DMS79 (cell line): ENCODE data around the gene MDFI.

Experiments
- DNase-seq: peaks from one replicate; lab custom pipeline; 2025; lab: John Stamatoyannopoulos, UW

MDFI gene

DNA sequence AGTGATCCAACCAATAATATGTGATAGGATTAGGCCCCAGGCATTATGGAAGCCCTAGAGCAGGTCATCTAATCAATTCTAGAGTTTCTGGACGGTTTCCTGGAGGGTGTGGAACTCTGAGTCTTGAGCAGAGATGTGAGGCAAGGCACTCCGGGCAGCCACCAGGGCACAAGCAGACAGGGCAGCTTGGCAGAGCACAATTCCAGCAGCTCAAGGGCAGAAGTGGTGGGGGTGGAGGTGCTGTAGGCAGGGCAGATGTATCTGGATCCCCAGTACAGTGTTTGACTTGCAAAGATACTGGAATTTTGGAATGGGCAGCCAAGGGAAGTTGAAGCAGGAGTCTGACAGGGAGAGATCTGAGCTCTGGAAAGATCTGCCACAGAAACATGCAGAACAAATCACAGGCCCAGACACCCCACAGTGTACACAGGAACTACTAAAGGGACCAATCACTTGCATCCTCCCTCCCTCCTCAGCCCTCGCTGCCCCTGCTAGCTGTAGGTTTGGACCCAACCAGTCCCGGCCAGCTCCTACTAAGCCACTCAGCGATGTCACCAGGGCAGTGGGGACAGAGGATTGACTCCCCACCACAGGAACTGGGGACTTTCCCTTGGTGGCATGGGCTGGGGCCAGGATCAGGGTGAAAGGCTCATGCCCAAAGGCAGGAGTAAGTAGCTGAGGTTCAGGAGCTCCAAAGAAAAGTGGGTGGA lies 50.1 kb downstream of the MDFI start:
- DNase-seq: no peak

DNA sequence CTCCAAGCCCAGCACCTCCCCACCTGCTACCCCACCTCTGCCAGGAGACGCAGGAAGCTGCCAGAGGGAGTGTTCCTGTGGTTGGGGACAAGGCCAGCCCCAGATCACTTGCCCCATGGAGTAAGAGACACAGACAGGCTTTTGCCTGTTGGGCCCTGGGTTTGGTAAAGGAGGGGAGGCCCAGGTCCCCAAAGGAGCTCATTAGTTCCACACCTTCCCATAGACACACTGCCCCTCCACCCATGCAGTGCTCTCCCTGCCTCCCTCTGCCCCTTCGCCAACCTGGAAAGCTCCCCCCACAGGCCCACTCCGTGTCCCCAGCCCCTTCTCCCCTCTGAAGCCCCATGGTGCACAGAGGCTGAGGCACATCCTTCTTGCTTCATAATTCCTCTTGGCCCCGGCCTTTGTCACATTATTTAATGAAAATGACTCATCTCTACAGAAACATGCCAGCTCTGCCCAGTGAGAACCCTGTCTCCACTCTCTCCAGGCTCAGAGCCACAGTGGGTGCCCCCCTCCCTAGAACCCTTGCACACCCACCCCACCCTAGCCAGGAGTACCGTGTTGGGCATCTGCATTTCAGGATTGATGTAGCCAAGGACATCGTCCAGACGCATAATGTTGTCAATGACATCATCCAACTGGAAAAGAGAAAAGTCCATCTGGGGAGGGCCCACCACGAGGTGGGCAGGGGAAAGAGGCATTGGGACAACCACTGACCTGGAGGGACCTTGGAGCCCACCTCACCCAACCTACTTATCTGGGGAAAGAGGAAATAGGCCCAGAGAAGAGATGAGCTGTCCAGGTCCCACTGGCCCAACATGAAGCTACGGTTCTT lies 51.1 kb downstream of the MDFI start:
- DNase-seq: no peak

DNA sequence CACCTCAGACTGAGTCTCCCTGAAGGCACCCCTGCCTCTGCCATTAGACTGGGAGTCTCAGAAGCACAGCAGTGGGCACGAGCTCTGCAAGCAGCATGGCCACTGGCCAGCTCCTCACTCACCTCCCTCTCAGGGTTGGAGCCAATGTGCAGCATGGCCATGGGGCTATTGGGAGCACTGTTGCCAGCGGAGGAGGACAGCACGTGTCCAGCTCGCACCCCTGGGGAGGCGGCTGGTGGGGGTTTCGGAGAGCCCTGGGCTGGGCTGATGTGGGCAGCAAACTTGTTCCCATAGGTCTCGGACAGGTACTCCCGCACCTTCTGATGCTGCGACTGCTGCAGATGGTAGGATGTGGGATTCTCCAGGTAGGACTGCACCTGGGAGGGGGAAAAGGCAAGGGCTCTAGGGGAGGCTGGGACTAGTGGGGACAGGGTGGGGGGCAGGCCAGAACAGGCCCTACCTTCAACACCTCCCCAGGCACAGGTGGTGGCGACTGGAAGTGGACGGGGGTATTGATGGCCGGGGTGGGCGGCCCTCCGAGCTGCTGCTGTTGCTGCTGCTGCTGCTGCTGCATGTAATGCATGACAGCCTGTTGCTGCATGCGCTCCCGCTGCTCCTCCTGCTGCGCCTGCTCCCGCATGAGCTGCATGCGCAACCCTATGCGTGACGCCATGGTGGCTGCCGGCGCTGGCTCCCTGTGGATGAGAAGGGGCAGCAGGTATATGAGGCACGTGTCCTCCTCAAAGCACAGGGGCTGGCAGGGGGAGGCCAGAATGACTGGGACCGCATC lies 52.5 kb downstream of the MDFI start:
- no peak for DNase-seq

DNA sequence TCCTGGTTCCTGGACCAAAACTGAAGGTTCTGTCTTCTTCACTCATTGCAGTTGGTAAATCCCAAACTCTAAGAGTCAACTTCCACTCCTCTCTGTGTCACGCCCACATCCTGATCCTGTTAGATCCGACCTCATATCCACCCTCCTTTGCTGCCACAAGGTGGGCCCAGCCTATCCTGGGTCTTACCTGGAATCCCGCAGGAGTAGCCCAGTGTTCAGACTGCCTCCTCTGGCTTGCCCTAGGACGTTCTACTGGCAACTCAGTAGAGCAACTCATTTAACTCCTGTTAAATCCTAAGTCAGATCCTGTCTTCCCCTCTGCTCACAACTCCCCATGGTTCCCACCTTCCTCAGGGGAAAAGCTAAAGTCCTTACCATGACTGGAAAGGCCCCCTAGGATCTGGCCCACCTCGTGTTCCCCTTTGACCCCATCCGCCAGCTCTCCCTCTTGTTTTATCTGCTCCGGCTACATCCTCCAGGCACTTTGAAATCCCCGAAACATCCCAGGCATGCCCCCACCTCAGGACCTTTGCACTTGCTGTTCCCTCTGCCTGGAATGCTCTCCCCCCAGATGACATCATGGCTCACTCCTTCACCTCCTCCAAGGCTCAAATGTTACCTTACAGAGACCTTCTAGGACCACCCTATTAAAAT lies 53.3 kb downstream of the MDFI start:
- no peak for DNase-seq

DNA sequence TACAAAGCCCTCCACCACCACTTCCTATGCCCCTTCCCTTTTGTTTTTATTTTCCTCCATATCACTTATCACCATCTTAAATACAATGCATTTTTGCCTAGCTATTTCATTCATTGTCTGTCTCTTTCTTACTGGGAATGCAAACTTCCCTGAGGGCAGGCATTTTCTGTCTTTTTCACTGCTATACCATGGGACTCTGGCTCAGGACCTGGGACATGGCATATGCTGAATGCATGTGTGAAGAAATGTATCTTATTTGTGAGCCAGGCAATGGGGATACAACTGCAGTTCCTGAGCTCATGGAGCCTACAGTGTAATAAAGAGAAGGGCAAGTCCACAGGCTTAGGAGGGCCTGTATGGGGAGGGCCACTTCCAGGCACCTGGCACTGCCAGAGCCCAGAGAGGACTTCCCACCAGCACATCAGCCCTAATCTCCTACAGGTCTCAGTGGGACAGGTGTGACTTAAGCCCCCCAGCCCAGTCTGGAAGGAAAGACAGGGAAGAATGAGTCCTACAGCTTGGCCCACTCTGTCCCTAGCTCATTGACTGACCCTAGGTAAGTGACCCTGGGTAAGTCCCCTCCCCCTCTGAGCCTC lies 53.9 kb downstream of the MDFI start:
- DNase-seq: no peak

DNA sequence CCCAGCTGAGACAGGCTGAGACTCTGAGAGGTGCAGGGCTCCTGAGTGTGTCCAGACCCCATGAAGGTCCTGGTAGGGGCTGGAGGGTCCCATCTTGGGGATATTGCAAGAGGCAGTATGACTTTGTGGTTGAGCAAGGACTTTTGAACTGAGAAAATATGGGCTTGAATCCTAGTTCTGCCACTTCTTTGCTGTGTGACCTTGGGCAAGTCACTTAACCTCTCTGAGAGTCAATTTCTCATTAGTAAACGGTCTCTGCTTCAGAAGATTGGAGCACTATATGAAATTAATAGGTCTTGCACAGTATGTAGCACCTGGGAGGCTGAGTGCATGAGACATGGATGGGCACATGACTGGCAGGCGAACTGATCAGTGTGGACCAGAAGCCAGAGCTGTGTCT lies 54.5 kb downstream of the MDFI start:
- no peak for DNase-seq

DNA sequence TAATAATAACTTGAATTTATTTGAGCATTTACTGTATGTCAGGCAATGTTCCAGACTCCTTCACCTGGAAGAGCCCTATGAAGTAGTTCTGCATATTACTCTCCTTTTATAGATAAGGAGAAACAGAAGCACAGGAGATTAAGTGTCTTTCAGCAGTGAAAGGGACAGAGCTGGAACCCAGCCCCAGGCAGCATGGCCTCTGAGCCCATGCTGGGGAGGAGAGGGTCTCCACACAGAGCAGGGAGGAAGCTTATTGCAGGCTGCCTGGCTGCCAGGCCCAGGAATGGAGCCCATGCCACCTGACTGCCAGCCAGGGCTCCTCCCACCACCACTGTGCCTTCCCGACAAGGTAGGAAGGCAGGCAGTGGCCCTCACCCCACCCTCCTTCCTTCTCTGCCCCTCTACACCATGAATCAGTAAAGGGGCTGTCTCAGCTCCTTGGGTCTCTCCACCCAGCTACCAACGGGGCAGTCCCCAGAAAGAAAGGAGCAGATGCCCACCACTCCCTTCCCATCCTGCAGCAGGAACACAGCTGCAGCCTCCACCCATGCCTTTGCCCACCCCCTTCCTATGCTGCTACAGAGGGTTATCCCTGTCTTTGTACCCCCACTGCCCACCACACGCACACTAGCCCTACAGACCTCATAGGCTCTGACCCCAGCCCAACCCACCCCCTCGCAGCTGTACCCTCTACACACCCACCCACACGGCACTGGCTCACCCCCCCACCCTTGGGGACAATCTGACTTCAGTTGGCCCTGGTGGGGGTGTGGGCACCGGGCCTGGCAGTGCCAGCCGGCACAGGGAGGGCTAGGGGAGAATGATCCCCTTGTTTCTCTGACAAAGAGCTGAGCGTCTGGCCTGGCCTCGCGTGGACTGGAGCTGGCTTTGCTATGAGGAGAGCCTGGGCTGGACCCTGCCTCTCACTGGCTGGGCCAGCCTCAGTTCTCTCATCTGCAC lies 55.3 kb downstream of the MDFI start:
- no peak for DNase-seq

DNA sequence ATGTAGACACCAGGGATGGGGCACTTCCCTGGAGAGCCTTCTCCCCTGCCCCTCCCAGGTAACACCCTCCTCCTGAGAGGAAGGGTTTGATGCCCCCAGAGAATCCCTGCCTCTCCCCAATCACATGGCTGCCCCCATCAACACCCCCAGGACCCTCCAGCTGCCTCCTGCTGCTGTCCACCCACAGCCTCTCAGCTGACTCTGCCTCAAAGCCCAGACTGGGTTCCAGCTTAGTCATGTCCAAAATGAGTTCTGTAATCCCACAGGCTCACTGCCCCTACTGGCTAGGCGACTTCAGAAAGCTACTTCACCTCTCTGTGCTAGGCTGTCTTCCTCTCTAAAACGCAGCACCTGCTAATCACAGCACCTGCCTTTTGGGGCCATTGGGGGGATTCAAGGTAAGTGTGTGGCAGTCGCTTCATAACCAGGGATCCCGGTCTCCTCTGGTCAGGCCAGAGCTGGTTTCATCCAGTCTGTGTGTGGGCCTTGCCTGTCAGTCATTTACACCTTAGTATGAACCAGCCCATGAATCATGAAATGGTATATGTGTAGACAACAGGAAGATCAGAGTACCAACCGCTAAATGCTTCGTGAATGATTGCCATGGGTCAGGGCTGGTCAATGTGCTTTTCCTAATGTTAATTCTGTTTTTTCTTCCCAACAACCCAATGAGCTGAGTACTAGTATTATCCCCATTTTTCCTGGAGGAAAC lies 56.7 kb downstream of the MDFI start:
- no peak for DNase-seq

DNA sequence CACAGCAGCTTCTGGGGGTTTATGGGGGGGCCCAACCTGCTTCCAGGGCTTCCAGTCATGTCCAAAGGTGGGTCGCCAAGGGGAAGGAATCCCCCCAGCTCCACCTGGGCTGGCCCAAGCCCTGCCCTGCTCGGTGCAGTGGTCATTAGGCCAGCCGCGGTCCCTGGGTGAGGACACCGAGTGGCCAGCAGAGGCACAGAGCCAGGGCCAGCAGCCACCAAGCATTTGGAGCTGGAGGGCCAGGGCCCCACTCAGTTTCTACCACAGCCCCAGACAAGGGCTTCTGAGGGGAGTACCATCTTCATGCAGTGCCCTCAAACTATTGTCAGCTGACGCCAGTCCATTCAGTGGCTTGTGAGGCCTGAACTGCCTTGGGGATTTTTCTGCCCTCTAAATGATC lies 57.6 kb downstream of the MDFI start:
- DNase-seq: no peak

DNA sequence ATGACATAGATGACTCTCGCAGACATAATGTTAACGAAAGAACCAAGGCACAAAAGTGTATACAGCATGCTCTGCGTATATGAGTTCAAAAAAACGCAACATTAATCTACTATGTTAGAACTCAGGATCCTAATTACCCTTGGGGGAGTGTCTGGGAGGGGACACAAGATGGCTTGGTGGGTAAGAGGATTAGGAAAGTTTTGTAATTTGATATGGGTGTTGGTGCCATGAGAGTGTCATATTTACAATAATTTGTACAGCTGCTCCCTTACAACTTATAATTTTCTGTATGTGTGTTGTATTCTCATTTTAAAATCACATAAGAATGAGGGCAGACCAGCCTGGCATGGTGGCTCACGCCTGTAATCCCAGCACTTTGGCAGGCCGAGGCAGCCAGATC lies 58.5 kb downstream of the MDFI start:
- no peak for DNase-seq

DNA sequence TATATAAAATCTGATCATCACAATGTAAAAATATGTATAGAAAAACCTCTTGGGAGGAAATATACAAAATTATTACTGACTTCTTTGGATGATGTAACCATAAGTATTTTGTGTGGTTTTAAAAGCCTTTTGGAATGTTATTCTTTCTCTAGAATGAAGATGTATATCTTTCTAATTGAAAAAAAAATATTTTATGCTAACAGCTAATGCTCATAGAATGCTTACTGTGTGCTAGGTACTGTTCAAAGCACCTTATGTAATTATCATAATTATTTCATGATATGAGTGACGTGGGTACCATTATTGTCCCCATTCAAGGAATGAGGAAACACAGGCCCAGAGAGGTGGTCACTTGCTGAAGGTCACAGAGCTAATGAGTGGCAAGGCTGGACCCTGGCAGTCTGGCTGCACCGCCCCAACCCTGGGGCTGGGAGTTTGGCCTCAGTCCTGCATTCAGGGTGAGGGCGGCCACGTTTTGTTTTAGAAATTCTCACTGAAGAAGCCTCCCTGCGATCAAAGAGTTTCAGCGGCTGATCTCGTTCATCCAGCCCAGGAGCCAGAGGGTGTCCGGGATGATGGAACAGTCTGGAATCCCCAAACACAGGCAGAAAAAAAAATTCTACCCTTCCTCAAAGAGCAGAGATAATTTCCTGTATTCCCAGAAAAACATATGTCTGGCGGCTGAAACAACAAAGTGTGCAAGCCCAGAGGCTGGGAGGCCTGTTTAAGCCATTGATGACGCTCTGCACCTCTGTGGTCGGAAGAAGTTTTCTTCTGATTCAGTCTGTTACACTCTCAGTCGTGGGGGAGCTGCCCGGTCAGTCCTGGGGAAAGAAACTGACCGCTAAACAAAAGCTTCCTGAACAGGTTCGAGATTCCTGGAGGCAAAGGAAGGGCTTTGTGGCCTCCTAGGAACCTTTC lies 59.9 kb downstream of the MDFI start:
- no peak for DNase-seq

DNA sequence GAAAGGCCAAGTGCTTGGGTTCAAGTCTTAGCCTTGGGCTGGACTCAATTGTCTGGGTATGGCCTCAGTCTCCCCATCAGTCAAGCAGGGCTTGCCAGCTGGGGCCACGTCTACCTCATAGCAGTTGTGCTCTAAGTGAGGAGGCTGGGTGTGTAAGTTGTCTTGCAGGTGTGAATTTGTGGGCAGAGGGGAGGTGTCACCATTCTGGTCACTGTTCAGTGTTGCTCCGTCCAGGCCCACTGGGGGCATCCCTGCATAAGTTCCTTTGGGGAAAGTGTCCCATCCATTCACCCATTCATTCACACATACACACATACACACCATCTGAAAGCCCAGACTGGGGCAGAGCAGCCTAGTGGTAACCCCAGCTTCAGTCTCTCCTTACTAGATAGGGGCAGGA lies 60.8 kb downstream of the MDFI start:
- DNase-seq: no peak

DNA sequence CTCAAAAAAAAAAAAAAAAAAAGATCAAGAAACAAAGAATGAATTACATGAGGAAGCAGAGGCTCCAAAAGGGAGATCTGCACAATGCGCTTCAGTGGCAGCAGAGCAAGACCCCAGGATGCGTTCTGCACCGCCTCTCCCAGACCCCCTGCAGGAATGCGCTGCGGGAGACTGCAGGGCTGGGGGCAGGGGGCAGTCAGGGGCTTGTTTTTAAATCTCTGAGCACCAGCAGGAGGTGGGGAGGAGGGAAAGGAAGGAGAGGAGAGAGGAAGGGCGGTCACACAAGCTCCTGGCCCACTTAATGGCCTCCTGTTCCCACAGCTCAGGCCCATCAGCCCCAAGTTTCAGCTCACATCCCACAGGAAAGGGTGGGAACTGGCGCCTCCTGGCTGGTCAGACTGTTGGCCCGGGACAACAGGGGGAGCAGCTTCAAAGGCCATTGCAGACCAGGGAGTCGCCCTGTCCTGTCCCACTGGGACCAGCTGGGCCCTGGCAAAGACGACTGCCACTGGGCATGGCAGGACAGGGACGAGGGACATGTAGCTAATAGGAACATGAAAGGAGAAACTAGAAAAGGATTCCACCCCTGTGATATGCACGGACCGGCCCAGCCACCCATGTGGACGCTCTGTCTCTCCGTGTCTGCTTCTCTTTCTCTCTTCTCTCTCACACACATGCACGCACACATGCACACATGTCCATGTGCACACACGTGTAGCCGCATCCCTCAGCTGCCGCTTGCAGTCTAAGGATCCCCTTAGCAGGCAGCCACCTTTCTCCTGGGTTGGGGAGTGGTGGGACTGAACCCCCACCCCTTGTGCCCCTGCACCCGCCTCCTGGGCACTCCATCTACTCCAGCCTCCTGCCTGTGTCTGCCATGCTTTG lies 62.4 kb downstream of the MDFI start:
- no peak for DNase-seq

DNA sequence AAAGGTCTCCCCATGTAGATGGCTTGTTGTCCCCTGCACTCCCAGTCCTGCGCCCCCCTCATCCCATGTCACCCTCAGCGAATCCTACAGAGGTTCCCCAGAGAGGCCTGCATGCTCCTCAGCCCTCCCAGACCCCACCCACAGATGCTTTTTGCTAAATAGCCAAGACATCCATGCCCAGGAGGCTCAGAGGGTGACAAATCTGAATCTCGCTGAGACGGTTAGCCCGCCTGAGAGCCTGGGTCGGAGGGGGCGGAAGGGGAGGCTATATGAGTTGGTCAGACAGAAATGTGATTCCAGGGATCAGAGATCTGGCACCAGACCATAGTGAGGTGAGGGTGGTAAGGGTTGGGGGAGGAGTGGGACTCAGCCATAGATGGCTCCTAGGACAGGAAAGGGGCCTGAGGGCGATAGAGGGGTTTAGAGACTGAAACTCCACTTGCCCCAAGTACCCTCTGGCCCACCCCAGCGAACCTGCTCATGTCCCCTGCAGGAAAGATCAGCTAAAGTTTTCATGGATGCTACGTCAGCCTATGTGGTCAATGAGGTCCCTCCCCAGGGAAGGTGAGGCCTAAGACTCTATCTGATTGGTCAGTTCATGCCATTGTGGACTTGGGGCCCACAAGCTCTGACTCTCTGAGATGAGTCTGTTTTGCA lies 63.9 kb downstream of the MDFI start:
- no peak for DNase-seq

DNA sequence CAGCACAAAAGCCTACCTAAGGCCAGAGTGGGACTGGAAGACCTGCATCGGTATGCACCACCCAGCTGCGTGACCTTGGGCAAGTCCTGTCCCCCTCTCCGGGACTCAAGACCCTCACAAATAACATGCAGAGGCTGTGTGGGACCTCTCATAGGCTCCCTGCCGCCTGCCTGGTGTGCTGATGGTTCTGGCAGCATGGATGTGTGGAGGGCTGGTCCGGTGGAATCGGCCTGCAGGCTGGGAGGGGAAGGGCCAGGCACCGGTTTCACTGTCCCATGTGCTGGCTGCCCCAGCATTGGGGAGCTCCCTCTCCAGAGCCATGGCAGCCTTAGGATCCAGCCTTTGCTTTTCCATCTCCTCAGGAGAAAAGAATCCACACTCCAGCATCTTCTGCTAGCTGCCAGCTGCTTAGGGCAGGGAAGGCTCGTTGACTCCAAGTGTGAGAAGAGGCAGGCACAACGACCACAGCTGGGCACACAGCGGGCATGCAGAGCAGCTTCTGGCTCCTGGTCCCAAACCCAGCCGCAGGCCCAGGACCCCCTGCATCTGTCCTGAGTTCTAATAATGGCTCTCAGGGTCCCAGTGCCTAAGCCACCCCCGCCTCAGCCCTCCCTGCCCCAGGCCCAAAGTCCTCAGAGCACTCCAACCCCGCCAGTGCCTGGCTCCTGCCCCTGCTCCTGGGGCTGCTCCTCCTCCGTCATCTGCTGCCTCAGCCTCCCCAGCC lies 64.7 kb downstream of the MDFI start:
- no peak for DNase-seq
